ENCODE data around the gene ABLIM3.

Gene ABLIM3

GRCh38 chr5:149123211-149123610 lies 18.1 kb upstream of the ABLIM3 start:
- TF ChIP-seq CTCF (IDR thresholded peaks at IDR 0.05; ENCODE audit: control insufficient read depth, insufficient read depth, low read depth, low read length, missing control alignments), result no peak
- no peak for DNase-seq (ENCODE audit: low read depth)

GRCh38 chr5:149125386-149125891 lies 15.9 kb upstream of the ABLIM3 start:
- TF ChIP-seq CTCF (IDR thresholded peaks at IDR 0.05; ENCODE audit: control insufficient read depth, insufficient read depth, low read depth, low read length, missing control alignments), result peak; percentile 29
- no peak overlapping the region for H3K4me3 ChIP-seq (ENCODE audit: control insufficient read depth, low read depth, low read length)
- DNase-seq (ENCODE audit: low read depth), result no peak

More at GRCh38 chr5:149123211-149123610, 18.1 kb upstream of the ABLIM3 start:
- no peak overlapping the region for H3K4me3 ChIP-seq (ENCODE audit: control insufficient read depth, low read depth, low read length)

- H3K4me3 ChIP-seq (ENCODE audit: control insufficient read depth, low read depth, low read length), result no peak overlapping the region
- TF ChIP-seq CTCF (IDR thresholded peaks at IDR 0.05; ENCODE audit: control insufficient read depth, insufficient read depth, low read depth, low read length, missing control alignments), result no peak
- no peak for DNase-seq (ENCODE audit: low read depth)
Observed at GRCh38 chr5:149126906-149127305, 14.4 kb upstream of the ABLIM3 start.

- no peak for DNase-seq (ENCODE audit: low read depth)
- no peak for TF ChIP-seq CTCF (IDR thresholded peaks at IDR 0.05; ENCODE audit: control insufficient read depth, insufficient read depth, low read depth, low read length, missing control alignments)
- no peak overlapping the region for H3K4me3 ChIP-seq (ENCODE audit: control insufficient read depth, low read depth, low read length)
Observed at GRCh38 chr5:149127394-149127955, 13.8 kb upstream of the ABLIM3 start.

- no peak for DNase-seq (ENCODE audit: low read depth)
- peak; percentile 88 for TF ChIP-seq CTCF (IDR thresholded peaks at IDR 0.05; ENCODE audit: control insufficient read depth, insufficient read depth, low read depth, low read length, missing control alignments)
- no peak overlapping the region for H3K4me3 ChIP-seq (ENCODE audit: control insufficient read depth, low read depth, low read length)
Observed at GRCh38 chr5:149128023-149128875, 13.0 kb upstream of the ABLIM3 start.

GRCh38 chr5:149129181-149129580 lies 12.1 kb upstream of the ABLIM3 start:
- no peak overlapping the region for H3K4me3 ChIP-seq (ENCODE audit: control insufficient read depth, low read depth, low read length)
- TF ChIP-seq CTCF (IDR thresholded peaks at IDR 0.05; ENCODE audit: control insufficient read depth, insufficient read depth, low read depth, low read length, missing control alignments), result no peak
- no peak for DNase-seq (ENCODE audit: low read depth)

Measured in AG09309 (cell line).